NCI-H345 (cell line): ENCODE results near the gene CALM1.
A peak's percentile ranks its signal among the peaks of the same experiment; 100 is the strongest.

ENCODE experiments used
- DNase-seq: peaks from one replicate; lab custom pipeline; 2025; lab: John Stamatoyannopoulos, UW

Gene CALM1

DNA sequence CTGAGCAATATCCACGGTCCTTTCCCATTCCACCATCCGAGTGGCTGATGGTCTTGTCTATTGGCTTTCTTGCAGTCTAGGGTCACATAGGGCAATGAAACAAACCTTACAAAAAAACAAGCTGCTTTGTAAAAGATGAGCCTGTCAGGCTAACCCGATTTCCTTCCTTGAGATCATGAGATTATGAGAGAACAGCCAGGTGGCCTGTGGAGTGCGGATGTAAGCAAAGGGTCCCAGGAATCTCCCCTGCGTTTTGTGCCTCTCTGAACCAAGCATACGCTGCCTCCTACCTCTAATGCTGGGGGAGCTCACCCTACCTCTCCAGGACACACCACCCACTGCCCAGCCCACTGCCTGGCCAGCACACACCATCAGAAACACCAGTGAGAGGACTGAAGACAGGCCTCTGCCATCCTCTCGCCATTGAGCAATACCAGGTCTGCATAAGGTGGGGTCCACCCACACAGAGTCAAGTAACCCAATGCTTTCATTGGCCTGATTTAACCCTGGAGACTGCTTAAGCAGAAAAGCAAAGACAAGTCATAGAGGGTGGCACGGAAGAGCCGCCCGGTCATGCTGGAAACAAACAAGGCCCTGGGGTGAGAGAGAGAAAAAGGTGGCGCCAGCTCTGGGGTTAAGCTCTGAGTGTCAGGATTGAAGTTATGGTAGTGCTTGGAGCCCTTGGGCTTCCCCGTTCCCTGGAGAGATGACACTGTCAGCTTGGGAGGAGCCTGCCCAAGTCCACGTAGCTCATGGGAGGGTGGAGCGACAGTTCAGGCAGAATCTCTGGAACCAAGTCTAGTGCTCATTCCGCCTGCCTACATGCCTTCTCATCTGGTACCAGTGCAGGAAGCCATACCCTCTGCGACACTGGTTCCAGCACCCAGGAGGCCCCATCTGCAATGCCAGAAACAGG, 46.6 kb downstream of the CALM1 start:
- no peak for DNase-seq

GRCh38 chr14:90444077-90444696, 47.4 kb downstream of the CALM1 start:
- peak; percentile 58 for DNase-seq

GRCh38 chr14:90445011-90445410, 48.2 kb downstream of the CALM1 start:
- no peak for DNase-seq

GRCh38 chr14:90446405-90446804, 49.6 kb downstream of the CALM1 start:
- DNase-seq = no peak

DNA sequence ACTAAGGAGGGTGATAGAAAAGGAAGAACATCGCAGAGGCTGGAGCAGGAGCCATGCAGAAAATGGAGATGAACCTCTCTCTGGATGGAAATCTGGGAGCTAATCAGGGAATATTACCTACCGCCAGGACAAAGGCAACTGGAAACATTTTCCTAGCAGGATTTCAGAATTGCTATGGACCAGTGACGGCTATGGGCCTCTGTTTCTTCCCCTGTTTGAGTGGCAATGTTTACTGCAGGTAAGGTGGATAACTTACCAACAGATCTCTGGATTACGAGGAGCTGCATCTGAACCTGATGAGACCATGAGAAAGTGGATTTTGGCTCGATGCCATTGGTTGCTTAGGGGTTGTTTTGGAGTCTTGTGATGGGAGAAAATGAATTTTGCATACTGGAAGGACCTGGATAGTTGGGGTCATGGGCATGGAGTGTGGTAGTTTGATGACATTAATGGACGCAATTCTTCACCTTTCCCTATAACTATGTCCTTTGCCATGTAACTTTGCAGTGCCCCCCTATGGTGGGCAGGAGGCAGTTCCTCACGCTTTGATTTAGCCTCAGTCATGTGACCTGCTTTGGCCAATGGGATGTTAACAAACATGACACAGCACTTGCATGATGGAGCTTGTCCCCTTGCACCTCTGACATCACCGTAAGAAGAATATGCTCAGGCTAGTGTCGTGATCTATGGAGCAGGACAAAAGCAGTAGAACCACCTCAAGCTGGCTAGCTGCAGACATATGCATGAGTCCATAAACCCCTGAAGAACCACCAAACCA, 51.1 kb downstream of the CALM1 start:
- no peak for DNase-seq

- no peak for DNase-seq
Observed at GRCh38 chr14:90449411-90449810, 52.6 kb downstream of the CALM1 start.

DNA sequence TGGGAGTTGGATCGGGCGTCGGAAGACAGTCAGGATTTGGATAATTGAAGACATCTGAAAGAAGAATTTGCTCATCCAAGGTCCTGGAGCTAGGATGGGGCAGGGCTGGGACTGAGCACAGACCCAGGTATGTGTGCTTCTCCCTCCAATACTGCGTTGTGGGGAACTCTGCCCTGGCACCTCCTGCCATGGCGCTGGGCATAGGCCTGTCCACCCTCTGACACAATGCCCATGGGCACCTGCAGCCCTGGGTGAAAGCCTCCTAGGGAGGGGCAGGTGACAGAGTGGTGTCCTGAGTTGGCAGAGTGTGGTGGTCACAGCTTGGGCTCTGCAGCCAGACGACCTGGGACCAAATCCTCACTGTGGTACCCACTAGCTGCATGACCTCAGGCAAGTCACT, 53.3 kb downstream of the CALM1 start:
- DNase-seq = no peak

GRCh38 chr14:90450667-90451066, 53.8 kb downstream of the CALM1 start:
- DNase-seq = no peak

- no peak for DNase-seq
Observed at GRCh38 chr14:90451443-90451842, 54.6 kb downstream of the CALM1 start.

DNA sequence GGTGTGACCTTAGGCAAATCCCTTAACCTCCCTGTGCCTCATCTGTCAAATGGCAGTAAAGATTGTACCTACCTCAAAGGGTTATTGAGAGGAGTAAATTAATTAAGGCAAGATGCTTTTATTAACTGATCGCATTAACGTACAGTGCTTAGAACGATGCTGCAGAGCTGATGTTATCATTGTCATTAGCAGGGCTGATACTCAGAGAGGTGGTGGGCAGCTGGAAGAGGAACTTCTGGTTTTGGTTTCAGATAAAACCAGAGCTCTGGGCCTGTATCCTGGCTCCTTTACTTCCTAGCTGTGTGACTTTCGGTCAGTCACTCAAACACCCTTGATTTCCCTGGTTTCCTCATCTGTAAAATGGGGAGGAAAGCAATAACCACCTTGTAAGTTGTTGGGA, 55.1 kb downstream of the CALM1 start:
- no peak for DNase-seq

- DNase-seq = no peak
Observed at GRCh38 chr14:90452366-90452765, 55.5 kb downstream of the CALM1 start.

GRCh38 chr14:90453401-90453951, 56.6 kb downstream of the CALM1 start:
- DNase-seq = peak; percentile 31

DNA sequence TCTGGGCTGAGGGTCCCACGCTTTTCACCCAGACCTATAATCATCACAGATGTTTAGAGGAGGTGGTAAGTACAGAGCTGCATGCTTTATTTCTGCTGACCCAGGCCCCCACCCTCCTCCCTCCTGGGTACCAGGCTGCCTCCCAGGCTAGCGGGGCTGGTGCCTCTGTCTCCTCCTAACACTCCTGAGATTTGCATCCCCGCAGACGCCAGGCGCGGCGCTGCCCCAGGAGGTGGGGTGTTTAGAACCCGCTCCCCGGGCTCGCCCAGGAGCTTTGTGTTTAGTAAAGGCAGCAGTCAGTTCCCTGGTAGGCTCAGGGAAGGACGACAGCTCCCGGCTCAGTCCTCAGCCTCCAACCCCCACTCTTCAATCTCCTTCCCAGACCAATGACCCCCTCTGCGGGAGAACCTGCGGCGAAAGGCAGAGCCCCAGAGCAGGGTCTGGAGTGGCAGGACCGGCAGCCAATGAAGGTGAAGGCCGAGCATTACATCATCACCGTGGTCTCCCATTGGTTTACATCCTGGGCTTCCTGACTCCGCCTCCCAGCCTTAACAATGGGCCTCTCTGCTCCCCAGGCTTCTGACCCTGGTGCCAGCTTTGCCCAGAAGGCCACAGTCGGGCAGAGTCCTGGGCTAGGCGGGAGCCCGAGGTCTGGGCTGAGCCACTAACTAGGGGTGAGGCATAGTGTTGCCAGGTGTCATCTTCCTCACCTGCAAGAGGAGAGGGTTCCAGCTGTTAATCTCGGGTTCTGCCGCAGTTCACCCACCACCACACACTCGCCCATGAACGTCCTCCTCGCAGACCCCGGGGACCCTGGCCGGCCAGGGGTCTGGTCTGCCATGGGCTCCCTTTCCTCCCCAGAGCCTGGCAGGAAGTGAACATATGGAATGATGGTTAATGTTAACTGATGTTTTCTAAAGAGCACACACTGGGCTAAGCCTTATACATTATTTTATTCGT, 57.5 kb downstream of the CALM1 start:
- no peak for DNase-seq

DNA sequence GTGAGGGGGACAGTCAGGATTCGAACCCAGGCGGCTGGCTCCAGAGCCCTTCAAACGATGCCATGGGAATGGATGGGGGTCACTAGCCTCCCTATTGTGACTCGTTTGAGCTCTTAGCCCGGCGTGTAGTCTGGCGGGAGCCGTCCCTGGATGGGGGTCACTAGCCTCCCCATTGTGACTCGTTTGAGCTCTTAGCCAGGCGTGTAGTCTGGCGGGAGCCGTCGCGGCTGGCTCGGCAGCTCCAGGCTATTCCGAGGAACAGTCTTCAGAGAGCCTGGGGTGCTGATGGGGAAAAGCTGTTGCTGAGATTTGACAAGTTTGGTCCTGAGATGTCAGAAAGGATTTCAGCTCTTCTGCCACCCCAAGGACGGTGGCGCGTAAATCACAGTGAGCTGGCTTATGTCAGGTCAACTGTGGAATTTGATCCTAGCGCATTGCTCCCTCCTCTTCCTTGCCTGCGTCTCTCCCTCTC, 58.3 kb downstream of the CALM1 start:
- DNase-seq = no peak

- no peak for DNase-seq
Observed at GRCh38 chr14:90456551-90456950, 59.7 kb downstream of the CALM1 start.

- DNase-seq = no peak
Observed at GRCh38 chr14:90457186-90457585, 60.4 kb downstream of the CALM1 start.
